PC-9 (cell line): Measurements from ENCODE around the gene SP3. TPM values are rescaled to one million over a fixed set of nuclear protein-coding genes. Genes with fewer than 3 reads are reported as not detected.

Experiments
- BruUV-seq: library from RNA; stranded (reverse); fragments of 400-500 nt; replicated peaks from 2 replicates; lab custom pipeline; 2021; lab: Mats Ljungman, UMichigan
- CTCF ChIA-PET: fragments of 300-600 bp; sonication (Branson Sonifier 250); formaldehyde crosslinking; loops from one replicate; lab custom pipeline; 2022; ENCODE audit warnings: antibody characterized with exemption; lab: Charles Lee
- POLR2A ChIA-PET: fragments of 300-600 bp; sonication (Branson Sonifier 250); formaldehyde crosslinking; loops from one replicate; lab custom pipeline; 2022; ENCODE audit warnings: antibody characterized with exemption; ENCODE audit not compliant: unreplicated experiment; lab: Charles Lee
- DNase-seq, 2 experiments: peaks; one replicate each; pipeline versions ENCODE4 v3.0.0 to v3.0.0-alpha.2; 2015 to 2022; ENCODE audit warnings: mixed read lengths in 1 of 2
- H2AFZ ChIP-seq: fragments of 200-600 bp; sonication (generic); 2 replicates; pipeline ENCODE4 v1.8.1; 2017; ENCODE audit warnings: antibody characterized with exemption
- H3F3A ChIP-seq: fragments of 200-600 bp; sonication (generic); 2 replicates; pipeline ENCODE4 v1.8.1; 2017; ENCODE audit warnings: antibody characterized with exemption, mild to moderate bottlenecking, low read depth; ENCODE audit not compliant: insufficient read depth
- H3K27ac ChIP-seq: fragments of 200-600 bp; sonication (generic); 2 replicates; pipeline ENCODE4 v1.6.1; 2016; ENCODE audit warnings: mixed run types
- H3K27me3 ChIP-seq: fragments of 200-600 bp; sonication (generic); 2 replicates; pipeline ENCODE4 v1.6.1; 2016; ENCODE audit warnings: low read depth, mixed run types; ENCODE audit not compliant: insufficient read depth
- H3K36me3 ChIP-seq: fragments of 200-600 bp; sonication (generic); 2 replicates; pipeline ENCODE4 v1.6.1; 2016; ENCODE audit warnings: low read depth, mixed run types
- H3K4me1 ChIP-seq: fragments of 200-600 bp; sonication (generic); replicated peaks from 2 replicates; pipeline ENCODE4 v1.6.1; 2016; ENCODE audit warnings: mixed run types; ENCODE audit not compliant: insufficient read depth
- H3K4me2 ChIP-seq: fragments of 200-600 bp; sonication (generic); 2 replicates; pipeline ENCODE4 v1.6.1; 2017; ENCODE audit warnings: mixed run types
- H3K4me3 ChIP-seq: fragments of 200-600 bp; sonication (generic); 2 replicates; pipeline ENCODE4 v1.6.1; 2016; ENCODE audit warnings: mixed run types
- H3K79me2 ChIP-seq: fragments of 200-600 bp; sonication (generic); 2 replicates; pipeline ENCODE4 v1.6.1; 2017; ENCODE audit warnings: low read depth, mixed run types
- H3K9me2 ChIP-seq: fragments of 200-600 bp; sonication (generic); 2 replicates; pipeline ENCODE4 v1.8.1; 2017; ENCODE audit warnings: mild to moderate bottlenecking; ENCODE audit not compliant: insufficient read depth
- H3K9me3 ChIP-seq: fragments of 200-600 bp; sonication (generic); 2 replicates; pipeline ENCODE4 v1.8.1; 2016; ENCODE audit warnings: low read depth; ENCODE audit not compliant: insufficient read depth
- H4K20me1 ChIP-seq: fragments of 200-600 bp; sonication (generic); 2 replicates; pipeline ENCODE4 v1.8.1; 2017; ENCODE audit not compliant: insufficient read depth
- CTCF ChIP-seq: fragments of 200-600 bp; sonication (generic); conservative IDR thresholded peaks from 2 replicates; pipeline ENCODE4 v1.6.1; 2017; ENCODE audit warnings: mixed run types, antibody characterized with exemption, mild to moderate bottlenecking, moderate library complexity
- EZH2 ChIP-seq: fragments of 200-600 bp; sonication (generic); IDR thresholded peaks from 2 replicates; pipeline ENCODE4 v1.8.0; 2017; ENCODE audit warnings: antibody characterized with exemption, low read depth
- intact Hi-C: fragments of 100-400 bp; cut with micrococcal nuclease; formaldehyde crosslinking; loops from one replicate; pipeline ENCODE4 v1.10.0; 2022; ENCODE audit not compliant: unreplicated experiment
- total RNA-seq: library from RNA; stranded (reverse); gene quantifications from 2 replicates; pipeline ENCODE4 v1.2.3, GENCODE V29; 2021

The SP3 gene
- total RNA-seq, 1 experiment from 2014 or later: 127 TPM

DNA sequence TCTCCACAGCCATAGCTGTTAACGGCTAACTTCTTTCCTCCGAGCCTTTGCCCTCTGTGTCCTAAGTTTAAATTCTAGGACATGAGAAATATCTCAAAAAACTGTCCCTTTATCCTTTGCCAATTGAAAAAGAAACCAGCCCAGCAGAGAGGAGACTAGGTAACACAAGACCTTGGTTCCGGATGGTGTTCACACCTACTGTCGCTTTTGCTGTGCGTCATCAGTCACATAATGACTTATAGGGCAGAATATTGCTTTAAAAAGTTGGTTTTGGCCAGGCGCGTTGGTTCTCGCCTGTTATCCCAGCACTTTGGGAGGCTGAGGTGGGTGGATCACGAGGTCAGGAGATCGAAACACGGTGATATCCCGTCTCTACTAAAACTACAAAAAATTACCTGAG, 66.2 kb downstream of the SP3 start:
- POLR2A ChIA-PET: no interaction called here
- DNase-seq: no peak

GRCh38 chr2:173898178-173898668, 67.0 kb downstream of the SP3 start:
- CTCF ChIA-PET: no interaction called here
- H4K20me1 ChIP-seq: no peaks in the 10 kb centered on the region
- H3K79me2 ChIP-seq: no peaks in the 10 kb centered on the region
- H3K27me3 ChIP-seq: no peaks in the 10 kb centered on the region
- intact Hi-C loops: no loop called here
- POLR2A ChIA-PET: no interaction called here
- H3K4me3 ChIP-seq: no peak overlapping the region
- H3K9me3 ChIP-seq: no peaks in the 10 kb centered on the region
- peaks cover 5% of the 10 kb centered on the region; the same call in 1 of the 2 replicates for H3K9me2 ChIP-seq
- no TSS peak for BruUV-seq
- DNase-seq: no peak
- no peaks in the 10 kb centered on the region for H3K36me3 ChIP-seq
- H3K4me1 ChIP-seq: no peaks in the 10 kb centered on the region
- H3F3A ChIP-seq: peaks cover 6% of the 10 kb centered on the region; the same call in 1 of the 2 replicates
- no peak overlapping the region for H3K4me2 ChIP-seq
- TF ChIP-seq EZH2 (no peak), CTCF (no peak)
- no peak overlapping the region for H3K27ac ChIP-seq
- H2AFZ ChIP-seq: no peak overlapping the region

More for the DNA sequence above, 66.2 kb downstream of the SP3 start:
- Histone ChIP-seq H3K27me3 (no peaks in the 10 kb centered on the region), H3K9me3 (no peaks in the 10 kb centered on the region), H3K4me3 (no peak overlapping the region), H3K27ac (no peak overlapping the region), H3K79me2 (no peaks in the 10 kb centered on the region), H3K4me1 (no peaks in the 10 kb centered on the region), H3F3A (peaks cover 6% of the 10 kb centered on the region; the same call in 1 of the 2 replicates), H2AFZ (no peak overlapping the region), H3K4me2 (no peak overlapping the region), H3K9me2 (peaks cover 5% of the 10 kb centered on the region; the same call in 1 of the 2 replicates), H4K20me1 (no peaks in the 10 kb centered on the region), H3K36me3 (no peaks in the 10 kb centered on the region)
- TF ChIP-seq CTCF: no peak
- no peak for TF ChIP-seq EZH2
- intact Hi-C loops: no loop called here
- BruUV-seq: no TSS peak
- CTCF ChIA-PET: no interaction called here

- Histone ChIP-seq H3K79me2 (no peaks in the 10 kb centered on the region), H3K4me3 (no peak overlapping the region), H3K27ac (no peak overlapping the region), H3K4me1 (no peaks in the 10 kb centered on the region), H2AFZ (no peak overlapping the region), H3K27me3 (no peaks in the 10 kb centered on the region), H4K20me1 (no peaks in the 10 kb centered on the region), H3K9me2 (peaks cover 5% of the 10 kb centered on the region; the same call in 1 of the 2 replicates), H3K4me2 (no peak overlapping the region), H3K9me3 (no peaks in the 10 kb centered on the region), H3F3A (peaks cover 6% of the 10 kb centered on the region; the same call in 1 of the 2 replicates), H3K36me3 (no peaks in the 10 kb centered on the region)
- no peak for TF ChIP-seq EZH2
- ChIA-PET POLR2A (interaction anchor here (0.6 kb wide), 1 partner anchor 522 kb away, joined by 5 read pairs; no protein-coding TSS in a partner anchor), CTCF (no interaction called here)
- DNase-seq: no peak
- no TSS peak for BruUV-seq
- intact Hi-C loops: no loop called here
These were observed 68.4 kb downstream of the SP3 start for GRCh38 chr2:173896755-173897154.

GRCh38 chr2:173892341-173892740, 72.8 kb downstream of the SP3 start:
- Histone ChIP-seq H3K4me1 (no peaks in the 10 kb centered on the region), H3F3A (peaks cover 6% of the 10 kb centered on the region; the same call in 1 of the 2 replicates), H3K9me2 (peaks cover 5% of the 10 kb centered on the region; the same call in 1 of the 2 replicates), H3K4me3 (no peak overlapping the region), H3K4me2 (no peak overlapping the region), H2AFZ (no peak overlapping the region), H3K27ac (no peak overlapping the region), H4K20me1 (no peaks in the 10 kb centered on the region), H3K9me3 (peaks cover 20% of the 10 kb centered on the region), H3K79me2 (no peaks in the 10 kb centered on the region), H3K36me3 (no peaks in the 10 kb centered on the region), H3K27me3 (no peaks in the 10 kb centered on the region)
- no peak for DNase-seq
- POLR2A ChIA-PET: no interaction called here
- intact Hi-C loops: no loop called here
- no TSS peak for BruUV-seq
- no peak for TF ChIP-seq EZH2
- TF ChIP-seq CTCF: no peak
- CTCF ChIA-PET: no interaction called here
